Activated naive CD8-positive, alpha-beta T cell (primary cell): ENCODE measurements around the gene ELOVL6.
"Not testable (repeated sequence)": the region's sequence is repeated elsewhere in the genome, so short reads cannot be mapped to it uniquely, and the experiment has no call there.

Experiments
- H3K27ac Mint-ChIP-seq: one replicate; pipeline ENCODE4 v1.8.0; 2021; ENCODE audit warnings: mixed read lengths
- H3K27me3 Mint-ChIP-seq: one replicate; pipeline ENCODE4 v1.8.0; 2021; ENCODE audit warnings: mixed read lengths
- H3K36me3 Mint-ChIP-seq: one replicate; pipeline ENCODE4 v1.8.0; 2021; ENCODE audit warnings: mixed read lengths
- H3K4me1 Mint-ChIP-seq: one replicate; pipeline ENCODE4 v1.8.0; 2021; ENCODE audit warnings: low read depth, mixed read lengths
- H3K4me3 Mint-ChIP-seq: one replicate; pipeline ENCODE4 v1.8.0; 2021; ENCODE audit warnings: mild to moderate bottlenecking, mixed read lengths
- H3K9me3 Mint-ChIP-seq: one replicate; pipeline ENCODE4 v1.8.0; 2021; ENCODE audit warnings: low read depth, mixed read lengths

ELOVL6 gene, protein sequence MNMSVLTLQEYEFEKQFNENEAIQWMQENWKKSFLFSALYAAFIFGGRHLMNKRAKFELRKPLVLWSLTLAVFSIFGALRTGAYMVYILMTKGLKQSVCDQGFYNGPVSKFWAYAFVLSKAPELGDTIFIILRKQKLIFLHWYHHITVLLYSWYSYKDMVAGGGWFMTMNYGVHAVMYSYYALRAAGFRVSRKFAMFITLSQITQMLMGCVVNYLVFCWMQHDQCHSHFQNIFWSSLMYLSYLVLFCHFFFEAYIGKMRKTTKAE

GRCh38 chr4:110198435-110199416, at the start of gene ELOVL6:
ELOVL6 (minus strand) TSS chr4:110198615; CDS start chr4:110198335, 280 bp downstream.
- Mint-ChIP-seq H3K36me3 (no peaks in the 10 kb centered on the region), H3K27me3 (no peaks in the 10 kb centered on the region), H3K4me1 (peaks cover 29% of the 10 kb centered on the region), H3K9me3 (no peaks in the 10 kb centered on the region), H3K27ac (peak within 1 kb of the TSS; percentile 98), H3K4me3 (peak within 1 kb of the TSS; percentile 99)

DNA sequence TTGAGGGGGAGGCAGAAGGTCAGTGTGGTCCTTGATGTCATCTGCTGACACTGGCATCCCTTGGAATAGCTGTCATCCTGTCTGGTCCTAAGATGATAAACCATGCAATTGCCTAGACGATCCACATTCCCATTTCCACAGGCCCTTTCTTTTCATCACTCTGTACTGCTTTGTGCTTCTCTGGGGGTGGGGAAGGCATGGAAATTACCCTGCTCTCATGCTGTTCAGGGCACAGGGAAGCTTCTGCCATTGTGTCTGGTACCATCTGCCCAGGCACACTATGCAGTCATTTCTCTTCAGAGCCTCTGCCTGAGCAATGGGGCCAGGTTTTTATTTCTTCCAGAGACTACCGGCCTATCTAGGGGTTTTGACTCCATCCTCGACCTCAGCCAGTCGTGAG, 49.7 kb upstream of the ELOVL6 start:
- H3K4me1 Mint-ChIP-seq, result no peaks in the 10 kb centered on the region
- H3K27ac Mint-ChIP-seq, result no peak overlapping the region
- H3K27me3 Mint-ChIP-seq, result peaks cover 1% of the 10 kb centered on the region
- H3K36me3 Mint-ChIP-seq, result no peaks in the 10 kb centered on the region
- no peaks in the 10 kb centered on the region for H3K9me3 Mint-ChIP-seq
- H3K4me3 Mint-ChIP-seq, result no peak overlapping the region

DNA sequence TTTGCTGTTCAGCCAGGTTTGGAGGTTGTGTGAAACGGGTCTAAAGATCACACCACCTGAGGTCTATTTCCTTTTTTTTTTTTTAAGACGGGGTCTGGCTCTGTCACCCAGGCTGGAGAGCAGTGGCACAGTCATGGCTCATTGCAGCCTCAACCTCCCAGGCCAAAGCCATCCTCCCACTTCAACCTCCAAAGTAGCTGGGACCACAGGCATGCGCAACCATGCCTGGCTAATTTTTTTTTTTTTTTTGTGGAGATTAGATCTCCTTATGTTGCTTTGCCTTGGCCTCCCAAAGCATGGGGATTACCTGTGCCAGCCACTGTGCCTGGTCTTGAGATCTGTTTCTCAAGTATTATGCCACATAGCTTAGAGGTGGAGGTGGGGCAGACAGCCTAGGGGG, 49.2 kb upstream of the ELOVL6 start:
- Mint-ChIP-seq H3K27me3 (peaks cover 1% of the 10 kb centered on the region), H3K27ac (no peak overlapping the region), H3K9me3 (no peaks in the 10 kb centered on the region), H3K4me1 (no peaks in the 10 kb centered on the region), H3K36me3 (no peaks in the 10 kb centered on the region), H3K4me3 (no peak overlapping the region)

DNA sequence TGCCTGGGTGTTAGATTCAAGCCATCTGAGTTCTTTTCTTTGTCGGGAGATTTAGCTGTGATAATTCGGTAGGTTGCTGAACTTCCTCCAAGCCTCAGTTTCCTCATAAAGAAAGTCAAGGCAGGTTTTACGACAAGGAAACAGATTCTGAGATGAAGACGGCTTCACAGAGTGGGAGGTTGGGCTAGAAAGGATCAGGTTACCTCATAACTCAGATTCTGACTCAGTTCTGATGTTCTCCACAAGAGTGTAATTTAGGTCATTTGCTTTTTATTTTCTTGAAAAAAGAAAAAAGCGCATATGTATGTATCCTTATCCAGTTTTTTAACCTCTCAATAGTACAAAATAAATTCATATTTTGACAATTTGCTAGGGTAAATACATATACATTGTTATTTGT, 47.2 kb upstream of the ELOVL6 start:
- H3K4me1 Mint-ChIP-seq, result no peaks in the 10 kb centered on the region
- no peaks in the 10 kb centered on the region for H3K36me3 Mint-ChIP-seq
- no peaks in the 10 kb centered on the region for H3K9me3 Mint-ChIP-seq
- H3K4me3 Mint-ChIP-seq, result no peak overlapping the region
- no peak overlapping the region for H3K27ac Mint-ChIP-seq
- H3K27me3 Mint-ChIP-seq, result peaks cover 1% of the 10 kb centered on the region

DNA sequence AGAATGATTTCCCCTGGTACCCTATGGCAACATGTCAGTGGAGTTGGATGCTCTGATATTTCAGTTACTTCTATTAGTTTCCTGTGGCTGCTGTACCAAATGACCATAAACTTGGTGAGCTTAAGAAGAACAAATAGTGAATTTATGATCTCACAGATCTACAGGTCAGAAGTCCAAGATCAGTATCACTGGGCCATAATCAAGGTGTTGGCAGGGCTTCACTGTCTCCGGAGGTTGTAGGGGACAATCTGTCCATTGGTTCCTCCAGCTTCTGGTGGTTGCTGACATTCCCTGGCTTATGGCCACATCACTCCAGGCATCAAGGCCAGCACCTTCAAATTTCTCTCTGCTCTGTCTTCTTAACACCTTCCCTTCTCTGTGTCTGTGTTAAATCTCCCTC, 37.9 kb upstream of the ELOVL6 start:
- no peaks in the 10 kb centered on the region for H3K4me1 Mint-ChIP-seq
- H3K36me3 Mint-ChIP-seq, result no peaks in the 10 kb centered on the region
- peaks cover 6% of the 10 kb centered on the region for H3K27me3 Mint-ChIP-seq
- no peak overlapping the region for H3K27ac Mint-ChIP-seq
- no peaks in the 10 kb centered on the region for H3K9me3 Mint-ChIP-seq
- no peak overlapping the region for H3K4me3 Mint-ChIP-seq

DNA sequence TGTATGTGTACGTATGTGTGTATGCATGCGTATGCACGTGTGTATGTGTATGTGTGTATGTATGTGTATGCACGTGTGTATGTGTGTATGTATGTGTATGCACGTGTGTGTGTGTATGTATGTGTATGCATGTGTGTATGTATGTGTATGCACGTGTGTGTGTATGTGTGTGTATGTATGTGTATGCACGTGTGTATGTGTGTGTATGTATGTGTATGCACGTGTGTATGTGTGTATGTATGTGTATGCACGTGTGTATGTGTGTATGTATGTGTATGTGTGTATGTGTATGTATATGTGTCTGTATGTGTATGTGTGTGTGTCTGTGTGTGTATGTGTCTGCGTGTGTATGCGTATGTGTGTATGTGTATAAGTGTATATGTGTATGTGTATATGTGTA, 35.2 kb upstream of the ELOVL6 start:
- H3K9me3 Mint-ChIP-seq, H3K27ac Mint-ChIP-seq, H3K4me3 Mint-ChIP-seq, H3K36me3 Mint-ChIP-seq, H3K4me1 Mint-ChIP-seq, H3K27me3 Mint-ChIP-seq: not testable (repeated sequence)

DNA sequence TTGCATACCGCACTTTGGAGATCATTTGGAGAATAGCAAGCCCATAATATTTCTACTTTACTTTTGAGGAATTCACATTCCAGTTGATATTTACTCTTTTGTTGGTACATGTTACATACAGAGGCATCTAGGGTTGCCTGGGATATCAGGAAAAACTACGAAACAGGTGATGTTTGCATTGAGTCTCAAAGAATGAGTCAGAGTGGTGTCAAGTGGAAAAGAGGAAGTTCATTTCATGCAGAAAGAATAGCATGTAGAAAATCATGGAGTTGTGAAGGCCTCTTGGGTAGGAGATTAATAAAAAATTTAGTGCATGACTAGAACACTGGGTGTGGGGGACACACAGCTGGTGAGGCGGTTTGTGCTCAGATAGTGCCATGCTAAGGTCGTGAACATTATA, 33.5 kb upstream of the ELOVL6 start:
- no peaks in the 10 kb centered on the region for H3K4me1 Mint-ChIP-seq
- H3K36me3 Mint-ChIP-seq, result no peaks in the 10 kb centered on the region
- no peak overlapping the region for H3K27ac Mint-ChIP-seq
- H3K9me3 Mint-ChIP-seq, result no peaks in the 10 kb centered on the region
- peaks cover 4% of the 10 kb centered on the region for H3K27me3 Mint-ChIP-seq
- H3K4me3 Mint-ChIP-seq, result no peak overlapping the region

DNA sequence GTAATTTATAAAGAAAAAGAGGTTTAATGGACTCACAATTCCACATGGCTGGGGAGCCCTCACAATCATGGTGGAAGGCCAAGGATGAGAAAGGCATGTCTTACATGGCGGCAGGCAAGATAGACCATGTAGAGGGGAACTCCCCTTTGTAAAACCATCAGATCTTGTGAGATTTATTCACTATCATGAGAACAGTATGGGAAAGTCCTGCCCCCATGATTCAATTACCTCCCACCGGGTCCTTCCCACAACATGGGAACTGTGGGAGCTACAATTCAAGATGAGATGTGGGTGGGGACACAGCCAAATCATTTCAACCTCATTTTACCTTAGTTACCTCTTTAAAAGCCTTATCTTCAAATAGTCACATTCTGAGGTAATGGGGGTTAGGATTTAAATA, 30.9 kb upstream of the ELOVL6 start:
- no peak overlapping the region for H3K4me3 Mint-ChIP-seq
- no peak overlapping the region for H3K27ac Mint-ChIP-seq
- H3K36me3 Mint-ChIP-seq, result no peaks in the 10 kb centered on the region
- H3K4me1 Mint-ChIP-seq, result no peaks in the 10 kb centered on the region
- no peaks in the 10 kb centered on the region for H3K9me3 Mint-ChIP-seq
- no peaks in the 10 kb centered on the region for H3K27me3 Mint-ChIP-seq

DNA sequence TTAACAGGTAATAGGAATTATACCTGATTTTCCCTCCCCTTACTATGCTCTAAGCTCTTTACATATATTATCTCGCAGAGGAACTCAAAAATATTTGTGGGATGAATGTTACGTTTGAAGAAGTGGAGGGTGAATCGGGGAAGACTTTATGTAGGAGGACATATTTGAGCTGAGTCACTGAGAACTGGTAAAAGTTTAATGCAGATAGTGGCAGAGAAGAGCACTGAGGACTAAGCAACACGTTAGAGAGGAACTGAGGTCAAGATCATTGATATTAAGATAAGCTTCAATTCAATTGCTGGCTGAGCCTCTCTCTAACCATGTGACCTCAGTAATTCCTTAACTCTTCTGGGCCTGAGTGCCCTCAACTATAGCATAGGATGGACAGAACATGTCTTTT, 26.4 kb upstream of the ELOVL6 start:
- no peaks in the 10 kb centered on the region for H3K9me3 Mint-ChIP-seq
- H3K4me3 Mint-ChIP-seq, result no peak overlapping the region
- no peaks in the 10 kb centered on the region for H3K27me3 Mint-ChIP-seq
- no peak overlapping the region for H3K27ac Mint-ChIP-seq
- H3K4me1 Mint-ChIP-seq, result no peaks in the 10 kb centered on the region
- peaks cover under 1% of the 10 kb centered on the region for H3K36me3 Mint-ChIP-seq

- Mint-ChIP-seq H3K9me3 (peaks cover 5% of the 10 kb centered on the region), H3K4me1 (no peaks in the 10 kb centered on the region), H3K27ac (no peak overlapping the region), H3K4me3 (no peak overlapping the region), H3K36me3 (peaks cover 5% of the 10 kb centered on the region), H3K27me3 (no peaks in the 10 kb centered on the region)
These were observed 25.7 kb upstream of the ELOVL6 start for GRCh38 chr4:110224142-110224541.

DNA sequence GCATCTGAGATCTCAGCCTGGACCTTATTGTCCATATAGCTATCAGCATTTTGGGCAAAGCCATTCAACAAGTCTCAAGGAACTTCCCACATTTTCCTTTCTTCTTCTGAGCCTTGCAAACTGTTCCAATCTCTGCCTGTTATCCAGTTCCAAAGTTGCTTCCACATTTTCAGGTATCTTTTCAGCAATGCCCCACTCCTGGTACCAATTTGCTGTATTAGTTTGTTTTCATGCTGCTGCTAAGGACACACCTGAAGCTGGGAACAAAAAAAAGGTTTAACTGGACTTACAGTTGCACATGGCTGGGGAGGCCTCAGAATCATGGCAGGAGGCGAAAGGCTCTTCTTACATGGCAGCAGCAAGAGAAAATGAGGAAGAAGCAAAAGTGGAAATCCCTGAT, 20.5 kb upstream of the ELOVL6 start:
- peaks cover 10% of the 10 kb centered on the region for H3K36me3 Mint-ChIP-seq
- not testable (repeated sequence) for H3K27me3 Mint-ChIP-seq, H3K4me3 Mint-ChIP-seq

GRCh38 chr4:110217181-110217580, 18.8 kb upstream of the ELOVL6 start:
- not testable (repeated sequence) for H3K4me3 Mint-ChIP-seq, H3K27ac Mint-ChIP-seq, H3K4me1 Mint-ChIP-seq, H3K27me3 Mint-ChIP-seq, H3K9me3 Mint-ChIP-seq
- H3K36me3 Mint-ChIP-seq, result peaks cover 10% of the 10 kb centered on the region

More for the DNA sequence above, 20.5 kb upstream of the ELOVL6 start:
- not testable (repeated sequence) for H3K9me3 Mint-ChIP-seq, H3K4me1 Mint-ChIP-seq, H3K27ac Mint-ChIP-seq

- peaks cover 8% of the 10 kb centered on the region for H3K9me3 Mint-ChIP-seq
- no peak overlapping the region for H3K4me3 Mint-ChIP-seq
These were observed 17.7 kb upstream of the ELOVL6 start for GRCh38 chr4:110216129-110216528.

DNA sequence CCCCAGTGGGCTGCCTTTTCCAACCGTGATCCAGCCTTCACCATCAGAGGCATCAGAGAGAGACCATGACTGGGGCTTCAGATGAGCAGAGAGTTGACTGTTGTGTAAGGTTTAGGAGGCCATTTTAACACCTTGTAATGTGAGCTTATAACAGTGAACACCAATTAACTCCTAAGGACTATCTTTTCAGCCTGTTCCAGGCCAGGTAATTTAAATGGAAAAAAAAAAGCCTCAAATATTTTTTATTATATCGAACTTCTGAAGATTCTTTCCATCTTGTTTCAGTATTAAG, 13.3 kb upstream of the ELOVL6 start:
- no peaks in the 10 kb centered on the region for H3K27me3 Mint-ChIP-seq
- H3K36me3 Mint-ChIP-seq, result no peaks in the 10 kb centered on the region
- no peaks in the 10 kb centered on the region for H3K9me3 Mint-ChIP-seq
- H3K27ac Mint-ChIP-seq, result no peak overlapping the region
- no peak overlapping the region for H3K4me3 Mint-ChIP-seq
- peaks cover 2% of the 10 kb centered on the region for H3K4me1 Mint-ChIP-seq

More at GRCh38 chr4:110216129-110216528, 17.7 kb upstream of the ELOVL6 start:
- Mint-ChIP-seq H3K27ac (no peak overlapping the region), H3K36me3 (peaks cover 10% of the 10 kb centered on the region), H3K27me3 (no peaks in the 10 kb centered on the region), H3K4me1 (peaks cover 1% of the 10 kb centered on the region)

GRCh38 chr4:110211007-110211769, 12.8 kb upstream of the ELOVL6 start:
- Mint-ChIP-seq H3K27me3 (no peaks in the 10 kb centered on the region), H3K9me3 (no peaks in the 10 kb centered on the region), H3K4me3 (no peak overlapping the region), H3K27ac (no peak overlapping the region), H3K36me3 (no peaks in the 10 kb centered on the region), H3K4me1 (peaks cover 2% of the 10 kb centered on the region)
